Transverse colon (tissue), 4 donors: Measurements from ENCODE around the gene MBTD1.

ENCODE experiments used
- CTCF ChIP-seq, 5 experiments: fragments of 200-600 bp in 3 of 5; fragments of 450-650 bp in 2 of 5; sonication (generic) in 3 of 5; IDR thresholded peaks; 1 replicate in 2 of 5; 2 replicates in 3 of 5; pipeline ENCODE4 v1.5.1; 2016 to 2017; ENCODE audit warnings: antibody characterized with exemption in 5 of 5, inconsistent platforms in 3 of 5, mild to moderate bottlenecking in 2 of 5, moderate library complexity in 1 of 5
- EP300 ChIP-seq: sonication (generic); formaldehyde crosslinking; IDR thresholded peaks from one replicate; pipeline ENCODE4 v1.6.1; 2017; ENCODE audit warnings: antibody characterized with exemption, low read depth
- POLR2AphosphoS5 ChIP-seq, 3 donors: sonication (generic); formaldehyde crosslinking; IDR thresholded peaks; one replicate each; pipeline ENCODE4 v1.6.1; 2016; ENCODE audit warnings: antibody characterized with exemption in 3 of 3

DNA sequence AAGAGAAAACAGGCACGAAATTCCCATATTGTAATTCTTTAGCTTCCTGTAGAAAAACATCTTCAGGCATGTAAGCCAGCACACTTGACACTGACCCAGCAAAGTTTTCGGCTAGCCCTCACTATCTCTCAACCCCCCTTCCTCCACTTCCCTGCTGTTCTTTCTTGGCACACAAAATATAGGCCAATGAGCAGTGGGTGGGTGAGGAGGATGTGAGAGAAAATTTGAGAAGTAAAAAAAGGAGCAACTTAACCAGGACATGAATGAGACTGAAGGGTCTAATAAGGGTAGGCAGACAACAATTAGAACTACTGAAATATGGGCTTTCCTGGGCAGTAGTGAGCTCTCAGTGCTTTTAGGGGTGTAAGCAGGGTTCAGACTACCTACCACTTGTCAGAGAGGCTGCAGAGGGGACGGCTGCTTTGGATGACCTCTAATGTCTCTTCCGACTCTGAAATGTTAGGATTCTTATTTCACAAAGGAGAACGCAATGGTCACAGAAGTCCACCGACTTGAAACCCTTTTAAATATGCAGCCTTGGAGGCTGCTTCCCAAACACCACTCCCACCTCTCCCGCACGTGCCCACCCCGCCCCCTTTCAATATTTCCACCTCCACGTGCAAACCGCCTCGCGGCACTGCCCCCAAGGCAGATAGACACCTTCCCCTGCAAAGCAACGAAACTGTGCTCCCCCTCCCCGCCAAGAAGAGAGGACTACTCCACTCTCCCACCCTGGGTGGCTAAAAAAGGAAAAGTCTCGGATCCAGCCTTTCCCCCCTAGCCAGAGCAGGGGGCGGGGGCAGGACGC, 889 bp downstream of the MBTD1 start:
- TF ChIP-seq POLR2AphosphoS5 (IDR thresholded peaks at IDR 0.05) (no peak), CTCF (IDR thresholded peaks at IDR 0.05) (no peak), EP300 (no peak)
